Measurements from ENCODE around the gene FAM53A. TPM values are rescaled to one million over a fixed set of nuclear protein-coding genes. Genes with fewer than 3 reads are reported as not detected.

Gene FAM53A
- total RNA-seq, 4 donors from 2014 or later, result 6.1 to 33.7 (median 13.6) TPM

- no peaks in the 10 kb centered on the region for H3K9me3 ChIP-seq
- no peak overlapping the region for H3K4me3 ChIP-seq
- no peak overlapping the region for H3K27ac ChIP-seq
- WGBS, 2 donors, result 89 to 94% methylated on average over 9 to 12 of the region's 12 CpGs
- no peak for DNase-seq (ENCODE audit: low spot score in 2 of 2)
- peaks cover 0 to 4% (median 0%) of the 10 kb centered on the region in 4 donors for H3K4me1 ChIP-seq
- no peaks in the 10 kb centered on the region for H3K27me3 ChIP-seq
- H3K36me3 ChIP-seq, result no peaks in the 10 kb centered on the region
- TF ChIP-seq, protein P1, sequence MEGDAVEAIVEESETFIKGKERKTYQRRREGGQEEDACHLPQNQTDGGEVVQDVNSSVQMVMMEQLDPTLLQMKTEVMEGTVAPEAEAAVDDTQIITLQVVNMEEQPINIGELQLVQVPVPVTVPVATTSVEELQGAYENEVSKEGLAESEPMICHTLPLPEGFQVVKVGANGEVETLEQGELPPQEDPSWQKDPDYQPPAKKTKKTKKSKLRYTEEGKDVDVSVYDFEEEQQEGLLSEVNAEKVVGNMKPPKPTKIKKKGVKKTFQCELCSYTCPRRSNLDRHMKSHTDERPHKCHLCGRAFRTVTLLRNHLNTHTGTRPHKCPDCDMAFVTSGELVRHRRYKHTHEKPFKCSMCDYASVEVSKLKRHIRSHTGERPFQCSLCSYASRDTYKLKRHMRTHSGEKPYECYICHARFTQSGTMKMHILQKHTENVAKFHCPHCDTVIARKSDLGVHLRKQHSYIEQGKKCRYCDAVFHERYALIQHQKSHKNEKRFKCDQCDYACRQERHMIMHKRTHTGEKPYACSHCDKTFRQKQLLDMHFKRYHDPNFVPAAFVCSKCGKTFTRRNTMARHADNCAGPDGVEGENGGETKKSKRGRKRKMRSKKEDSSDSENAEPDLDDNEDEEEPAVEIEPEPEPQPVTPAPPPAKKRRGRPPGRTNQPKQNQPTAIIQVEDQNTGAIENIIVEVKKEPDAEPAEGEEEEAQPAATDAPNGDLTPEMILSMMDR (IDR thresholded peaks at IDR 0.05), result no peak
Observed at GRCh38 chr4:1624519-1624910, 59.6 kb downstream of the FAM53A start.

DNA sequence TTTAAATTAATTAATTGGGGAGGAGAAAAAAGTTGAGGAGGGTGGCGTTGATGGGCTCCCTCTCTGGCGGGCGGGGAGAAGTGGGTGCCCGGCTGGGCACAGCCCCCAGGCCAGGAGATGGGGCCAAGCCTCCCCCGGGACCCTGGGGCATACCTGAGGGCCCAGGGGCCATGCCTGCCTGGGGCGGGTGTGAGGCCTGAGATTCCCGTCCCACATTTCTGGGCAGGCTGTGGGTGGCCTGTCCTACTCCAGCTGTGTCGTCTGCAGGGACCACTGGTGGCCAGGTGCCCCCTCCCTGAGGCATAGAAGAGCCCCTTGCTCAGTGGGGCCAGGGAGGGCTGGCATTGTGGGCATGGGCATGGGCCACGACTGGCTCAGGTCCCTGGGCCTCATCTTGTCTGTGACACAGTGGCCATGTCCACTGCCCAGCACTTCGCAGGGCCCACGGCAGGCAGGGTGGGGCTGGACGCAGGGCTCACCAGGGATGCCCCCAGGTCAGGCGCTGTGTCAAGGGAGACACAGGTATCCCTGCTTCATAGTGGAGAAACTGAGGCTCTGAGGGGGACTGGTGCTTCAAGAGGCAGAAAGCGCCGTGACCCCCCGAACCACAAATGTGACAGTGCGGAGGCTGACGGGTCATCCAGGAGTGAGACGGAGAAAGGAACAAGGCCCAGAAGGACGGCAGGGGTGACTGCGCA is 60.1 kb downstream of the FAM53A start:
- H3K9me3 ChIP-seq, result no peaks in the 10 kb centered on the region
- no peaks in the 10 kb centered on the region for H3K27me3 ChIP-seq
- 94 to 97% methylated on average over 19 to 20 of the region's 21 CpGs for WGBS, 2 donors
- no peaks in the 10 kb centered on the region for H3K4me1 ChIP-seq
- no peaks in the 10 kb centered on the region for H3K36me3 ChIP-seq
- H3K4me3 ChIP-seq, result no peak overlapping the region
- H3K27ac ChIP-seq, result no peak overlapping the region
- no peak for DNase-seq (ENCODE audit: low spot score in 2 of 2)
- TF ChIP-seq POLR2A (IDR thresholded peaks at IDR 0.05), result no peak
- TF ChIP-seq EP300 (IDR thresholded peaks at IDR 0.05), result no peak
- TF ChIP-seq, protein P1 (IDR thresholded peaks at IDR 0.05), result no peak

DNA sequence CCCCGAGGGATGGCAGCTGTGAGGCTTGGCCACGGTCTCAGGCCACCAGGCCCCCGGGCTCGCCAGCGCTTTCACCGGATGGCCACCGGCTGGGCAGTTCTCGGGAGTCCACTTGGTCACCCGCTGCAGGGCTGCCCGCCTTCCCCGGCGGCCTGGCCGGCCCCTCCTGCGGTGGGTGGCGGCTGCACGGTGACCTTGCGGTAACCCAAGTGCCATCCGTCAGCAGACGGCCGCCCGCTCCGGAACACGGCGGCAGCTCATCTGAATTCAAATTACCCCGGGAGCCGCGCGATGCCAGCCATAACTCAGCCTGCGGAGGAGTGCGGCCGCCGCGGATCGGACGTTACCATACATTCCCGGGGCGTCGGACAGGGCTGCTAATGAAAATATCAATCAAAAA is 60.7 kb downstream of the FAM53A start:
- Histone ChIP-seq H3K4me3 (no peak overlapping the region), H3K27ac (no peak overlapping the region), H3K9me3 (peaks cover 0 to under 1% (median 0%) of the 10 kb centered on the region in 4 donors), H3K27me3 (no peaks in the 10 kb centered on the region), H3K4me1 (no peaks in the 10 kb centered on the region), H3K36me3 (no peaks in the 10 kb centered on the region)
- DNase-seq (ENCODE audit: low spot score in 2 of 2), result no peak
- WGBS, 2 donors, result 94 to 95% methylated on average over 22 to 38 of the region's 38 CpGs
- TF ChIP-seq, protein P1 (IDR thresholded peaks at IDR 0.05), result no peak
- TF ChIP-seq EP300 (IDR thresholded peaks at IDR 0.05), result no peak
- TF ChIP-seq POLR2A (IDR thresholded peaks at IDR 0.05), result no peak

- no peak overlapping the region for H3K4me3 ChIP-seq
- H3K36me3 ChIP-seq, result peaks cover 0 to 2% (median 0%) of the 10 kb centered on the region in 3 donors
- TF ChIP-seq POLR2A (IDR thresholded peaks at IDR 0.05), result no peak
- TF ChIP-seq, protein P1 (IDR thresholded peaks at IDR 0.05), result no peak
- TF ChIP-seq EP300 (IDR thresholded peaks at IDR 0.05), result no peak
- H3K4me1 ChIP-seq, result no peaks in the 10 kb centered on the region
- H3K27me3 ChIP-seq, result no peaks in the 10 kb centered on the region
- 82% methylated on average over 17 of the region's 17 CpGs; no CpG with 5 or more reads in 1 of the 2 donors for WGBS, 2 donors
- no peak for DNase-seq (ENCODE audit: low spot score in 2 of 2)
- peaks cover 0 to 5% (median 0%) of the 10 kb centered on the region in 4 donors for H3K9me3 ChIP-seq
- no peak overlapping the region for H3K27ac ChIP-seq
Observed at GRCh38 chr4:1622956-1623355, 61.2 kb downstream of the FAM53A start.

DNA sequence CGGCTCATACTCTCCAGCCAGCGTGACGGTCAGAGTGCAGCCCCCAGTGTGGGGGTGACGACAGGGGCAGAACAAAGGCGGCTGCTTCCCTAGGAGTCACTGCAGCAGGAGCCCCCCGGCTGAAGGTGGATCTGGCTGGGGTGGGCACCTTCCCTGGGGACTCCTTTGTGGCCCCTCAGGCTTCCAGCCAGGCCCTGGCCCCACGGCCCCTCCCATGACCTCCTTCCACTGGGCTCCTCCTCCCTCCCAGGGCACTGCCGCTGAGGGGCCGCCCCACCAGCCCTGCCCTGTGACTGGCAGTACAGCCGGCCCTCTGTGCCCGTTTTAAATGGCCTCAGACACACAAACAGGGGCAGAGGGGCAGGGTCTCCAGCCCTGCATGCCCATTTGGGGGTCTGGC is 61.9 kb downstream of the FAM53A start:
- 55 to 70% methylated on average over 5 to 11 of the region's 11 CpGs for WGBS, 2 donors

More for the DNA sequence above, 61.9 kb downstream of the FAM53A start:
- no peaks in the 10 kb centered on the region for H3K27me3 ChIP-seq
- no peak for DNase-seq (ENCODE audit: low spot score in 2 of 2)
- no peaks in the 10 kb centered on the region for H3K4me1 ChIP-seq
- H3K27ac ChIP-seq, result no peak overlapping the region
- H3K4me3 ChIP-seq, result no peak overlapping the region
- peaks cover 0 to 5% (median 0%) of the 10 kb centered on the region in 3 donors for H3K36me3 ChIP-seq
- H3K9me3 ChIP-seq, result peaks cover 0 to 11% (median 0%) of the 10 kb centered on the region in 4 donors
- TF ChIP-seq, protein P1 (IDR thresholded peaks at IDR 0.05), result no peak
- TF ChIP-seq EP300 (IDR thresholded peaks at IDR 0.05) (no peak), POLR2A (IDR thresholded peaks at IDR 0.05) (no peak)
